Measurements from ENCODE around the gene FOSL1. TPM values are rescaled to one million over a fixed set of nuclear protein-coding genes. Genes with fewer than 3 reads are reported as not detected.

The FOSL1 gene
- total RNA-seq, 5 donors from 2014 or later (not counting 1 experiment from before 2014, with no cell fraction given) = 0.49 to 1.6 (median 0.65) TPM

DNA sequence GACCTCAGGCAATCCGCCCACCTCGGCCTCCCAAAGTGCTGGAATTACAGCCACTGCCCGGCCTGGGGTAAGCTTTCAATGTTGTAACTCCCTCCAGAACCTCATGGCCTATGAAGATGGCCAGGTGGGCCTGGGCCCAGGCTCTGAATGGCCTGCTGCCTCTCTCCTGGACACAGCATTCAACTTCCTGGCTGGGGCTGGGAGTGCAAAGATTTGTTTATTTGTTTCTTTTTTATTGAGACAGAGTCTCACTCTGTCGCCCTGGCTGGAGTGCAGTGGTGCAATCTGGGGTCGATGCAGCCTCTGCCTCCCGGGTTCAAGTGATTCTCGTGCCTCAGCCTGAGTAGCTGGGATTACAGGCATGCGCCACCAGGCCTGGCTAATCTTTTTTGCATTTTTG lies 44.6 kb upstream of the FOSL1 start:
- Mint-ChIP-seq H3K4me1 (peaks cover 0 to 5% (median 0%) of the 10 kb centered on the region in 3 donors), H3K36me3 (no peaks in the 10 kb centered on the region), H3K4me3 (no peak overlapping the region), H3K9me3 (no peaks in the 10 kb centered on the region), H3K27me3 (no peaks in the 10 kb centered on the region), H3K27ac (no peak overlapping the region)
- ATAC-seq (replicated peaks in 1 of 4) = no peak
- DNase-seq = no peak
- Histone ChIP-seq H3K36me3 (ENCODE audit: control insufficient read depth in 2 of 2, extremely low read depth in 1 of 2, insufficient read depth in 1 of 2, low read length in 1 of 2) (no peaks in the 10 kb centered on the region), H3K4me1 (ENCODE audit: control insufficient read depth in 1 of 2, extremely low read depth in 1 of 2, insufficient read depth in 2 of 2, low read length in 2 of 2) (no peaks in the 10 kb centered on the region), H3K27me3 (replicated peaks in 1 of 2; ENCODE audit: control insufficient read depth in 2 of 2, extremely low read depth in 1 of 2, insufficient read depth in 2 of 2, low read length in 1 of 2) (peaks cover 0 to 7% of the 10 kb centered on the region in 2 experiments), H3K9me3 (no peaks in the 10 kb centered on the region), H3K4me3 (ENCODE audit: control insufficient read depth in 1 of 2, extremely low read depth in 1 of 2, low read length in 1 of 2) (no peak overlapping the region), H3K27ac (ENCODE audit: low read length) (no peak overlapping the region)
- CTCF ChIA-PET = no interaction called here
- WGBS (ENCODE audit: insufficient coverage) = 91% methylated on average over 4 of the region's 8 CpGs
- POLR2A ChIA-PET = no interaction called here

DNA sequence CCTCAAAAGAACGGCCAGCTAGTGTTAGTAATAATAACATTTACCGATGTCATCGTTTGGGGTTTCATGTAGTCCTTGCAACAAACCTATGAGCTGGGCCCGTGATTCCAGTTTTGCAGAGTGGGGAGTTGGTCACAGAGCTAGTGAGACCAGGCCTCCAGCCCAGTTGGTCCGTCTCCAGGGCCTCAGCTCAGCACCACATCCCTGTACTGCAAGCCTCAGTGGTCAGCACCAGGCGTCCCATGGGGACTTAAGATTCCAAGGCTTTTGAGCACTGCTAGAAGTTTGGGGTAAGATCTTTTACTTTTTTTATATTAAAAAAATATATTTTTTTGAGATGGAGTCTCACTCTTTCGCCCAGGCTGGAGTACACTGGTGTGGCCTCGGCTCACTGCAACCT lies 44.0 kb upstream of the FOSL1 start:
- Histone ChIP-seq H3K4me3 (ENCODE audit: control insufficient read depth in 1 of 2, extremely low read depth in 1 of 2, low read length in 1 of 2) (no peak overlapping the region), H3K27ac (ENCODE audit: low read length) (no peak overlapping the region), H3K27me3 (replicated peaks in 1 of 2; ENCODE audit: control insufficient read depth in 2 of 2, extremely low read depth in 1 of 2, insufficient read depth in 2 of 2, low read length in 1 of 2) (peaks cover 0 to 10% of the 10 kb centered on the region in 2 experiments), H3K36me3 (ENCODE audit: control insufficient read depth in 2 of 2, extremely low read depth in 1 of 2, insufficient read depth in 1 of 2, low read length in 1 of 2) (no peaks in the 10 kb centered on the region), H3K4me1 (ENCODE audit: control insufficient read depth in 1 of 2, extremely low read depth in 1 of 2, insufficient read depth in 2 of 2, low read length in 2 of 2) (no peaks in the 10 kb centered on the region), H3K9me3 (no peaks in the 10 kb centered on the region)
- no peak overlapping the region for H3K4me3 Mint-ChIP-seq
- ChIA-PET POLR2A (no interaction called here), CTCF (no interaction called here)
- WGBS (ENCODE audit: insufficient coverage) = 92% methylated on average over 5 of the region's 8 CpGs
- no peak for ATAC-seq (replicated peaks in 1 of 4)
- H3K27ac Mint-ChIP-seq = no peak overlapping the region
- no peaks in the 10 kb centered on the region for H3K27me3 Mint-ChIP-seq
- H3K9me3 Mint-ChIP-seq = no peaks in the 10 kb centered on the region
- no peaks in the 10 kb centered on the region for H3K36me3 Mint-ChIP-seq
- no peak for DNase-seq
- peaks cover 0 to 5% (median 0%) of the 10 kb centered on the region in 3 donors for H3K4me1 Mint-ChIP-seq

DNA sequence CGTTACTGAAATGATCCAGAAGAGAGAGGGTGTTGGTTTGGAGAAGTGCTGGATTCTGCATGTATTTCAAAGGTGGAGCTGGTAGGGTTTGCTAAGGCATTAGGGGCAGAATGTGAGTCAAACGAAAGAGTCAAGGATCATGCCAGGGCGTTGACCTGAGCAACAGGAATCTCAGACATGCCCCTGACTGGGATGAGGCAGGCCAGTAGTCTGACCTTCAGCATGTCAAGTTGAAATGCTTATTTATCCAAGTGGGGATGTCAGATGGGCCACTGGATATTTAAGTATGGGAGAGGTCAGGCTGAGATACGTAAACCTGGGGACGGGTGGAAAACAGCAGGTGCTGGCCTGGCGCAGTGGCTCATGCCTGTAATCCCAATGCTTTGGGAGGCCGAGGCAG lies 42.3 kb upstream of the FOSL1 start:
- POLR2A ChIA-PET = no interaction called here
- H3K36me3 Mint-ChIP-seq = no peaks in the 10 kb centered on the region
- Histone ChIP-seq H3K4me1 (ENCODE audit: control insufficient read depth in 1 of 2, extremely low read depth in 1 of 2, insufficient read depth in 2 of 2, low read length in 2 of 2) (no peaks in the 10 kb centered on the region), H3K9me3 (no peaks in the 10 kb centered on the region), H3K27me3 (replicated peaks in 1 of 2; ENCODE audit: control insufficient read depth in 2 of 2, extremely low read depth in 1 of 2, insufficient read depth in 2 of 2, low read length in 1 of 2) (peaks cover 0 to 16% of the 10 kb centered on the region in 2 experiments), H3K4me3 (ENCODE audit: control insufficient read depth in 1 of 2, extremely low read depth in 1 of 2, low read length in 1 of 2) (no peak overlapping the region), H3K36me3 (ENCODE audit: control insufficient read depth in 2 of 2, extremely low read depth in 1 of 2, insufficient read depth in 1 of 2, low read length in 1 of 2) (no peaks in the 10 kb centered on the region), H3K27ac (ENCODE audit: low read length) (no peak overlapping the region)
- H3K27me3 Mint-ChIP-seq = no peaks in the 10 kb centered on the region
- CTCF ChIA-PET = no interaction called here
- no peaks in the 10 kb centered on the region for H3K9me3 Mint-ChIP-seq
- DNase-seq (no peak), ATAC-seq (replicated peaks in 1 of 4) (no peak)
- H3K27ac Mint-ChIP-seq = no peak overlapping the region
- H3K4me3 Mint-ChIP-seq = no peak overlapping the region
- 94% methylated on average over 6 of the region's 7 CpGs for WGBS (ENCODE audit: insufficient coverage)
- peaks cover 0 to 5% (median 0%) of the 10 kb centered on the region in 3 donors for H3K4me1 Mint-ChIP-seq

DNA sequence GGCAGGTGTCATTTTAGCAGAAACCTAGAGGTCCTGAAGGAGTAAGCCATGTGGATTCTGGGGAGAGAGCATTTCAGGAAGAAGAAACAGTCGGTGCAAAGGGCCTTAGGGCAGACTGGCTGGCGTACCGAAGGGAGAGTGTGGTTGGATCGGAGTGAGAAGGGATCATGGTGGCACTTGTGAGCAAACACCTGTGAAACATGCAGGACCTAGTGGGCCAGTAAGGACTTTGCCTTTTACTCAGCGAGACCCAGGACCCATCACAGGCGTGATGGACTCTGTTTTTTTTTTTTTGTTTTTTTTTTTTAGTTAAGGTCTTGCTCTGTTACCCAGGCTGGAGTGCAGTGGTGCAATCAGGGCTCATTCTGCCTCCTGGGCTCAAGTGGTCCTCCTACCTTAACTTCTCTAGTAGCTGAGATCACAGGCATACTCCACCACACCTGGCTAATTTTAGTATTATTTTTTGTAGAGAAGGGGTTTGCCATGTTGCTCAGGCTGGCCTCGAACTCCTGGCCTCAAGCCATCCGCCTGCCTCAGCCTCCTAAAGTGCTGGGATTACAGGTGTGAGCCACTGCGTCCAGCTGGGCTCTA lies 41.6 kb upstream of the FOSL1 start:
- ATAC-seq (replicated peaks in 1 of 4) = no peak
- peaks cover 0 to 5% (median 0%) of the 10 kb centered on the region in 3 donors for H3K4me1 Mint-ChIP-seq
- no peaks in the 10 kb centered on the region for H3K36me3 Mint-ChIP-seq
- no peaks in the 10 kb centered on the region for H3K4me1 ChIP-seq (ENCODE audit: control insufficient read depth in 1 of 2, extremely low read depth in 1 of 2, insufficient read depth in 2 of 2, low read length in 2 of 2)
- H3K4me3 Mint-ChIP-seq = no peak overlapping the region
- no peaks in the 10 kb centered on the region for H3K9me3 ChIP-seq
- POLR2A ChIA-PET = no interaction called here
- no peaks in the 10 kb centered on the region for H3K27me3 Mint-ChIP-seq
- no peak overlapping the region for H3K4me3 ChIP-seq (ENCODE audit: control insufficient read depth in 1 of 2, extremely low read depth in 1 of 2, low read length in 1 of 2)
- 86% methylated on average over 9 of the region's 9 CpGs for WGBS (ENCODE audit: insufficient coverage)
- no peaks in the 10 kb centered on the region for H3K36me3 ChIP-seq (ENCODE audit: control insufficient read depth in 2 of 2, extremely low read depth in 1 of 2, insufficient read depth in 1 of 2, low read length in 1 of 2)
- peaks cover 0 to 13% of the 10 kb centered on the region in 2 experiments for H3K27me3 ChIP-seq (replicated peaks in 1 of 2; ENCODE audit: control insufficient read depth in 2 of 2, extremely low read depth in 1 of 2, insufficient read depth in 2 of 2, low read length in 1 of 2)
- CTCF ChIA-PET = no interaction called here
- no peak for DNase-seq
- no peaks in the 10 kb centered on the region for H3K9me3 Mint-ChIP-seq
- H3K27ac ChIP-seq (ENCODE audit: low read length) = no peak overlapping the region
- H3K27ac Mint-ChIP-seq = no peak overlapping the region

DNA sequence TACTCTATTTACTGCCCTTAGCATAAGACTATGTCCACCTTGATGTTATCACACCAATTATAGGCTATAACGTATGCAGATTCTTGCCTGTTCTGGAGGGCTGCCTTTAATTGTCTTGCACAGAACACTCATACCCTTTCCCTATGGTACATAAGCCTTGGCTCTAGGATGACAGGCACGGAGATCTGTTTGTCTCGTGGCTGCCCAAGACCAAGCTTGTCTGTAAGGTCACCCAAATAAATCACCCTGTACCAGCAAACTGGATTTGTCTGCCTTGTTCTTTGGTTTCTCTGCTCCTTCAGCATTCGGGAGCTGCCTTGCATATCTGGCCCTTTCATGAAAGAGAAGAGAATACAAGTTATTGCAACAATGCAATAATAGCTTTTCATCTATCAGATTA lies 37.6 kb upstream of the FOSL1 start:
- POLR2A ChIA-PET = no interaction called here
- CTCF ChIA-PET = interaction anchor here in 1 of 2 donors (0.6 kb wide), 1 partner anchor 413 kb away, joined by 3 read pairs; the partner anchor contains the start of gene SCYL1
- DNase-seq (no peak), ATAC-seq (replicated peaks in 1 of 4) (no peak)
- no peaks in the 10 kb centered on the region for H3K27me3 Mint-ChIP-seq
- Histone ChIP-seq H3K4me3 (ENCODE audit: control insufficient read depth in 1 of 2, extremely low read depth in 1 of 2, low read length in 1 of 2) (no peak overlapping the region), H3K27ac (ENCODE audit: low read length) (no peak overlapping the region), H3K36me3 (ENCODE audit: control insufficient read depth in 2 of 2, extremely low read depth in 1 of 2, insufficient read depth in 1 of 2, low read length in 1 of 2) (no peaks in the 10 kb centered on the region), H3K4me1 (ENCODE audit: control insufficient read depth in 1 of 2, extremely low read depth in 1 of 2, insufficient read depth in 2 of 2, low read length in 2 of 2) (peaks cover 0 to under 1% of the 10 kb centered on the region in 2 experiments), H3K9me3 (no peaks in the 10 kb centered on the region), H3K27me3 (replicated peaks in 1 of 2; ENCODE audit: control insufficient read depth in 2 of 2, extremely low read depth in 1 of 2, insufficient read depth in 2 of 2, low read length in 1 of 2) (peaks cover 0 to 13% of the 10 kb centered on the region in 2 experiments)
- 55% methylated on average over 2 of the region's 4 CpGs for WGBS (ENCODE audit: insufficient coverage)
- H3K9me3 Mint-ChIP-seq = no peaks in the 10 kb centered on the region
- H3K36me3 Mint-ChIP-seq = no peaks in the 10 kb centered on the region
- H3K4me1 Mint-ChIP-seq = peaks cover 0 to 5% (median 0%) of the 10 kb centered on the region in 3 donors
- H3K27ac Mint-ChIP-seq = no peak overlapping the region
- H3K4me3 Mint-ChIP-seq = no peak overlapping the region

DNA sequence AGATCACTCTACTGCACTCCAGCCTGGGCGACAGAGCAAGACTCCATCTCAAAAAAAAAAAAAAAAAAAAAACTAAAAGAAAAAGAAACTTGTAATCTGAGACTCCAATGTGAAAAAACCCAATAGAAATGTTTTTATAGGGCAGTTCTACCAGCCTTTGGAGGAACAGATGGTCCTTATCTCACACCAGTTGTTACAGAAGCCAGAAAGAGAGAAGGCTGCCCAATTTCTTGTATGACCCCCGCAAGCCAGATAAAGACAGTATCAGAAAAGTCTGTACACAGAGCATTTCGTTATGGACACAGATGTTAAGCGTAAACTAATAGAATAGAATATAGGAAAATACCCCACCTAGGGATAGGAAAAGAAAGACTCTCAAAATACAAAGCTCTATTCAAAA lies 33.8 kb upstream of the FOSL1 start:
- no peaks in the 10 kb centered on the region for H3K27me3 Mint-ChIP-seq
- WGBS (ENCODE audit: insufficient coverage) = no CpG with 5 or more reads among the region's 4 CpGs
- H3K4me3 Mint-ChIP-seq = no peak overlapping the region
- peaks cover under 1 to 20% of the 10 kb centered on the region in 2 experiments for H3K4me1 ChIP-seq (ENCODE audit: control insufficient read depth in 1 of 2, extremely low read depth in 1 of 2, insufficient read depth in 2 of 2, low read length in 2 of 2)
- H3K27me3 ChIP-seq (replicated peaks in 1 of 2; ENCODE audit: control insufficient read depth in 2 of 2, extremely low read depth in 1 of 2, insufficient read depth in 2 of 2, low read length in 1 of 2) = peaks cover 0 to 5% of the 10 kb centered on the region in 2 experiments
- DNase-seq = no peak
- H3K27ac ChIP-seq (ENCODE audit: low read length) = no peak overlapping the region
- POLR2A ChIA-PET = interaction anchor here in 1 of 2 donors (0.7 kb wide), 1 partner anchor 14 kb away, joined by 4 read pairs; no protein-coding TSS in a partner anchor
- H3K9me3 Mint-ChIP-seq = no peaks in the 10 kb centered on the region
- no peaks in the 10 kb centered on the region for H3K36me3 ChIP-seq (ENCODE audit: control insufficient read depth in 2 of 2, extremely low read depth in 1 of 2, insufficient read depth in 1 of 2, low read length in 1 of 2)
- CTCF ChIA-PET = no interaction called here
- ATAC-seq (replicated peaks in 1 of 4) = no peak
- no peaks in the 10 kb centered on the region for H3K36me3 Mint-ChIP-seq
- H3K27ac Mint-ChIP-seq = no peak overlapping the region
- H3K4me3 ChIP-seq (ENCODE audit: control insufficient read depth in 1 of 2, extremely low read depth in 1 of 2, low read length in 1 of 2) = no peak overlapping the region
- no peaks in the 10 kb centered on the region for H3K9me3 ChIP-seq
- H3K4me1 Mint-ChIP-seq = peaks cover 10 to 19% (median 18%) of the 10 kb centered on the region in 3 donors
